ENCODE data around the gene KCND3.
A peak's percentile ranks its signal among the peaks of the same experiment; 100 is the strongest.

Gene KCND3

GRCh38 chr1:111878649-111879048 lies 110.8 kb downstream of the KCND3 start:
- DNase-seq, result peak in 1 of 2 experiments; percentile 36

DNA sequence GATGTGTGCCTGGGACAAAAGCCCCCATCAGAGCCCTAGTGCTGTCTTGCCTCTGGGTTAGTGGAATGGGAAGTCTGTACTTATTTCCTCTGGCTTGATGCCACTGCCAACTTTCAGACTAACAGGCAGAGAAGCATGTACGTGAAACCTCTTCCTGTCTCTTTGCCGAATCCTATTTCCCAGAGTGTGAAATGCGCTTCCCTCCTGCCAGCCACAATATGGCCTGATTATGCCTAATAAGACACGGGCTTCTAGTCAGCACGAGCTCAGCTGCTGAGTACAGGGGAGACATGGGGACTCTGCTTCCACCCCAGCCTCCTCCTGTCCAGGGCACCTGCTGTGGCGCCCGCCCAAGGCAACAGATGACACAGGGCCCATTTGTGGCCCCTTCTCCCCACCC lies 111.4 kb downstream of the KCND3 start:
- peak in 1 of 2 experiments; percentile 28 for DNase-seq

DNA sequence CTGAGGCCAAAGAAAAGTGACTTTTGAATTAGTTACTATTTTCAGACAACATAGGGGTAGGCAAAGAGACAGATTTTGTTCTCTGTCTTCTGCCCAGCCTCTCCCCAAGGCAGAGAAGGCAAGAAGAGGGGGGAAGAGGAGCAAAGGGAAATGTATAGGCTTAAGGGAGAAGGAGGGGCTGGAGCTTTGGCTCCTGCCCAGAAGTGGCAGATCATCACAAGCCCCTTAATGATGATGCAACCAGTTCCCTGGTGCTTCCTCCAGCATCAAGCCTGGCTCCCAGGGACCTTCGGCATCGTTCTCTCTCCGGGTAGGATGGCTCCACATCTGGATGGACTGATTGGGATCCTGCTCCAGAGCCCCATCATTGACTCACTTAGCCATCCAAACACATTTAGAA lies 112.8 kb downstream of the KCND3 start:
- peak in 1 of 2 experiments; percentile 45 for DNase-seq

DNA sequence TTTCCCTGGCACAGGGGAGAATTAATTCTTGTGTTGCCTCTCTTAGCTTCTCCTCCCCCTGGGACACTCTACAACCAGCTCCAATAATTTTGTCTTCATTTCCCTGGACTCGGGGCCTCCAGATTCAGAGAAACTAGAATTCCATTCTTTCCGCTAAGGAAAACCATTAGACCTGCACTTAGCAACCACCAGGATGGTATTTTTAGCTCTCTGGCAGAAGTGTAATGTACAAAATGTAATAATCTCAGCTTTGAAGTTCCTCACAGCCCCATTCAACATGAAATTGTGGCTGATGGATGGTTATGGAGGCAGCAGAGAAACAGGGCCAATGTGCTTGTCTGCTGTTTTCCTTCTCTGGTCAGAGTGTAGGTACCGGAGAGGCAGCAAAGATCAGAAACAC lies 113.8 kb downstream of the KCND3 start:
- DNase-seq, result no peak

DNA sequence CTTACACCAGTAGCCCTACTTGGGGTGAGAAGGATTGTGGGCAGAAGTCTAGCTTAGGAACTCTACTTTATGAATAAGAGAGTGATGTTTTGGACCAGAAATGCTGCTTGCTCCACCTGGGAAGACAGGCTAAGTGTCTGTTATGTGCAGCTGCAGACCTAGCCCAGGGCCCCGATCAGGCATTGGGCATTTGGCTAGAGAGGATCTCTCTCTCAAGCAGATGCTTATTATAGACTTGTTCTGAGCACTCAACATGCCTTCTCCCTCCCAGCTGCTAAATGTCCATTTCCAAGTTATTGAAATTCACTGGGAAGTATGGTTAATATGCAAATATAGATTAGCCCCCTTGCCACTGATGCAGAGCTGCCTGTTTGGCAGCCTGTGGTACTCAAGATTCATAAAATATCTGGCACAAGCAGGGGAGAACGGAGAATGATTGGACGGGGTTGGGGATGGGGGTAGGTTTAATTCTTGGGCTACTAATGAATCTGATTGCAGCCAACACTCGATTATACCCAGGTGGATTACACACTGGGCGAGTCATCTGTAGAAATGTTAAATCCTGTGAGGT lies 115.9 kb downstream of the KCND3 start:
- peak; percentile 45 to 77 for DNase-seq

DNA sequence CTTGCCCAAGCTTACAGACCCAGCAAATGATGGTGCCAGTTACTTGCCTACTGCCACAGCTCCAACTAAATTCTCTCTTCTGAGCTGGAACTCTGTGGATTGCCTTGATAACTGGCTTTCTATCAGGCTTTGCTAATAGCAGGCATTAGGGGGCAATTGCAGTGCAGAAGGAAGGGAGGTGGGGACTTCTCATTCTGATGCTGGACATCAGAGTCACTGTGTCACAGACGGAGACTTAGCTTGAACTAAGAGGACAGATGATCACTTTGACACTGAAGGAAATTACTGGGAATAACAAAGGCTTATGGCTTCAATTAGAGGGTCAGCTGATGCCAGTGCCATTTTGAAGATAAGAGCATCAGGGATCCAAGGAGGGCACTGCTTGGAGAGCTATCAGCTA lies 119.3 kb downstream of the KCND3 start:
- no peak for DNase-seq

- DNase-seq, result no peak
These were observed 121.5 kb downstream of the KCND3 start for GRCh38 chr1:111867868-111868440.

- no peak for DNase-seq
These were observed 124.6 kb downstream of the KCND3 start for GRCh38 chr1:111864862-111865261.

GRCh38 chr1:111863401-111863800 lies 126.1 kb downstream of the KCND3 start:
- no peak for DNase-seq

DNA sequence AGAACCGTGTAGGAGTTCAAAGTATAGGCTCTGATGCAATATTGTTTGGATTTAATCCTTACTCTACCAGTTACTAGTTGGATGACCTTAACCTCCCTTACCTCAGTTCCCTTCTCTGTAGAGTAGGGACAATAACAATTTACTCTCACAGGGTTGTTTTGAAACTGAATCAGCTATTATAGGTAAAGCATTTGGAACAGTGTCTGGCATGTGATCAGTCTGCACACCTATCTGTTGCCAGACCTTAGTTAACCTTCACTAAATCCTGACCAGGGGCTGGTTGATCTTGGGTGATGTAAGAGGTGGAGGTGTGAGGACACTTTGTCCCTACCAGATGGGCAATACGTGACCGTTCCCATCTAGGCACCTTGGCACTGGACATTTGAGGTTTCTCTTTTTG lies 126.9 kb downstream of the KCND3 start:
- DNase-seq, result no peak

GRCh38 chr1:111861523-111861922 lies 127.9 kb downstream of the KCND3 start:
- DNase-seq, result no peak

GRCh38 chr1:111857194-111857651 lies 132.2 kb downstream of the KCND3 start:
- peak in 1 of 2 experiments; percentile 58 for DNase-seq

DNA sequence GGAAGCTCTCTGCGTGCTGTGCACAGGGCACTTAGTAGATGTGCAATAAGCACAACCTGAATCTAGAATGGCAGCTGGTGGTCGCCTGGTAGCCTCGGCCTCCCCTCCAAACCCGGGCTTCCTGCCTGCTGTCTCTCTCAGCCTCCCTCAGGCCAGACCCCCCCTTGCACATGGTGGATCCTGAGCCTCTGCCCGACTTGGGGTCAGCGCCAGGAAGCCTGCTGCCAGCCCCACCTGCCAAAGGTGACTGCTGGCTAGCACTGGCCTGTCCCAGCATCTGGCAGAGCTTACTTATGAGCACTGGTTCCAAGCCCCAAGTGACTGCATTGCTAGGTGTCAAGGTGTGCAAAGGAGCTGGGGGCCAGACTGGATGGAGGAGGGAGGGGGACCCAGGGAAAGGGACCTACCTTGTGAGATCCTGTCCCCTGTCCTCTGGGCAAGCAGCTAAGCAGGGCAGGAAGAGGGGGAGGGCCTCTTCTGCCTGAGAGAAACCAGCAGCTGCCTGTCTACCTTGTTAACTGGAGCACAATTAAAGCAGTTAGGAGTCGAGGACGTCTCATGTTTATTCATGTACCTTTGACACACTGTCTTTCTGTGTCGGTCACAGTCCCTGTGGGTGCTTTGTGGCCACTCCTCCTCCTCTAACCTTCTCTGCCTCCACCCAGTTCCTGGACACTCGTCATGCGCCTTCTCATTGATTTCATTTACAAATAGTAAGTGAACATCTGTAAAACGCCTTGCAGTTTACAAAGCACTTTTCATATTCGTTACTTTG lies 132.9 kb downstream of the KCND3 start:
- DNase-seq, result peak in 1 of 2 experiments; percentile 24

- DNase-seq, result no peak
These were observed 134.2 kb downstream of the KCND3 start for GRCh38 chr1:111855260-111855659.

GRCh38 chr1:111852261-111852721 lies 137.2 kb downstream of the KCND3 start:
- DNase-seq, result peak; percentile 30 to 75

GRCh38 chr1:111851552-111851951 lies 137.9 kb downstream of the KCND3 start:
- peak in 1 of 2 experiments; percentile 55 for DNase-seq

DNA sequence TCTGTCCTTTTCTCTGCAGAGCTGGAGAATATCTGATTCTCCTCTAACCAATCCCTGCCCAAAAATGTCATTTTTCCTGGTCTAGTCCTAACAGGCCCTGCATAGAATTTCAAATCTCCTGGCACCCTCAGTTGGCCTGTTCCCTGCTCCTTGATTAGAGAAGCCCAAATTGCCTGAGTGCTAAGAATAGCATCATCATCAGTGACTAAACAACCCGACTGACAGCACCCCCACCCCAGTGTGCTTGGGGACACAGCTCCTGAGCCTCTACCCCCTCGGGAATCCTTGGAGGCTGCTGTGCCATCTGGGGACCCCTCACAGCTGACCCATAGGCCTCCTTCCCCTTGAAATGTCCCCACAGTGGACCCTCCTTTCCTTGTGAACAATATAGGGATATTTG lies 139.4 kb downstream of the KCND3 start:
- DNase-seq, result peak in 1 of 2 experiments; percentile 6

DNA sequence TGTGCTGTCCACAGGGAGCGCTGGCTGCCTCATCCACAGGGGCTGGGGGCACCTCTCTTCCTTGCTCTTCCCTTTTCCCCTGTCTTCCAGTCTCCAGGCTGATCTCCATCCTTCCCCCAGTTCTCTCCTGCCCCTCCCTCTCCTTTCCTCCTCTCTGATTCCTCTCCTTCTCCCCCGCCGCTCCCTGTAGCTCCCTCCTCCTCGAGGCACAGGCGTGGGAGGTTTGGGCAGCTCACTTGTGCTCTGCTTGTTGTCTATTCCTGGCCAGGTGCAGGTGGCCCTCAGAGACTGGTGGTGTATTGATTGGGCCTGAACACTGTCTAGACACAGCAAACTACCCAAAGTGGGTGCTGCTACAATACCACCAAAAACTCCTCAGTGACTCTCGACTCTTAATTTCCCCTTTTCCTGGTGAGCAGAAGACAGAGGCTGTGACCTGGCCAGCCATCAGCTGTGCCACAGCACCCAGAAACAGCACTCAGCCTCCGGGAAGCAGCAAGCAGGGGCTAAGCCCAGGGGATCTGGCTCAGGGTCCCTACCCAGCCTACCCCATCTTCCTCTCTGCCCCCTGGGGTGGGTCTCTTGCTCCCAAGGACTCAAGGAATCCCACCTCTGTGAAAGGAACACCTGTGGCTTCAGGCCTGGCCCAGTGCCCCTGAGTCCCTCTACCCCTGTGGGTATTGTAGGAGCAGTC lies 140.5 kb downstream of the KCND3 start:
- DNase-seq, result no peak

DNA sequence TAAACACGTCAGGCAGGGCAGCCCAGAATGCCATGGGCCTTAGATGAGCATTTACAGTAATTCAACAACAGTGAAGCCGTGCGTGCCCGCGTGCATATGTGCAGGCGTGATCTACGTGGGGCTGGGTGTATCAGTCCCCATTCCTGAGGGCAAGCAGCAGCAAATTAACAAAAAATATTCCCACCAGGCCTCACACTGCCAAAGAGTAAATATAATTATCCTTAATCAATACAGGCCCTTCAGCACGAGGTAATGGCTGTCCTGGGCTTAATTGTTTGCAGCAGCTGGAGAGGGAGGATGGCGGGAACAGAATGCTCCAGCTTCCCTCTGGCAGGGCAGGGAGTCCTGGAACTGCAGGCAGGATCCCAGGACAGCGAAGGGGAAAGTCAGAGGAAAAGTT lies 142.0 kb downstream of the KCND3 start:
- DNase-seq, result peak in 1 of 2 experiments; percentile 13

- no peak for DNase-seq
These were observed 142.6 kb downstream of the KCND3 start for GRCh38 chr1:111846842-111847241.

GRCh38 chr1:111843177-111843576 lies 146.3 kb downstream of the KCND3 start:
- DNase-seq, result peak in 1 of 2 experiments; percentile 74

DNA sequence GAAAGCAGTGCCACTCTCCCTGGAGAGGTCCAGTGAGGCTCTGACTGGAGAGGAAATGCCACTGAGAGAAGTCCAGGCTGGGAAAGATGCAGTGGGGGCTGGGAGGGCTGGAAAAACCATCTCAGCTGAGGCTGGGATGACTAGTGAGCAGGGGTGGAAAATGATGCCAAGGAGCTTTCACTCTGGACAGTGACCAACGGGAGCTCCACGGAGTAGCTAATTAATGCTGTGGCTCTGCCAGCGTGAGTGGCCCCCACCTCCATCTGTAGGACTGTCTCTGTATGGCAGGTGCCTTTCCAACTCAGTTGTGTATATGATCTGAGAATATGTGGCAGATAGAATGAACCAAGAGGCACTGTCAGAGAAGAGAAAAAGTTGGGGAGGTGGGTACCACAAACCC lies 147.1 kb downstream of the KCND3 start:
- peak; percentile 33 to 83 for DNase-seq

DNA sequence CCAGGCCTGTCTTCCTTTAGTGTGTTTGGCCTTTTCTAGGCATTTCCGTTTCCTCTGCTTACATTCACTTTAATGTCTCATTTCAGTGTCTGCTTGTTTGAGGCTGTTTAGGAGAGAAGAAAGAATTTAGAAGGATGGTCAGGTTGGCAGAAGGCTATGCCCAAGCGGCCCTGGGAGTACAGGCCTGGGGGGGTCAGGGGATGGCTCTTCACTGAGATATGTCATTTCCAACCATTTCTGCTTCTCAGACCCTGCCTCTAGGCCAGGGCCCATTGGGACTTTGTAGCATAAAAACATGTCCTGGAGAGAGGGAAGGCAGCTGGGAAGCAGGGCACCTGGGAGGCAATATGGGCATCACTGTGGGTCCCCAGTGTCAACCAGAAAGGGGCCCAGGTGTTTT lies 147.7 kb downstream of the KCND3 start:
- DNase-seq, result no peak

Data from NCI-H446 (cell line).